Posterior cingulate gyrus (tissue), 11 donors: ENCODE measurements around the gene ADSS1.
A peak's percentile ranks its signal among the peaks of the same experiment; 100 is the strongest.

ENCODE experiments used
- DNase-seq, 10 donors: peaks; one replicate each; pipeline versions ENCODE4 v3.0.0 to v3.0.0-alpha.2; 2020 to 2021; ENCODE audit warnings: mixed read lengths in 3 of 10
- intact Hi-C: fragments of 100-400 bp; cut with DNase I; formaldehyde crosslinking; loops from one replicate; pipeline ENCODE4 v1.15.1; 2023

The ADSS1 gene

GRCh38 chr14:104712881-104713734 lies 10.9 kb upstream of the ADSS1 start:
- intact Hi-C loops = no loop called here
- no peak for DNase-seq

GRCh38 chr14:104714066-104714465 lies 10.0 kb upstream of the ADSS1 start:
- intact Hi-C loops = no loop called here
- DNase-seq = no peak

DNA sequence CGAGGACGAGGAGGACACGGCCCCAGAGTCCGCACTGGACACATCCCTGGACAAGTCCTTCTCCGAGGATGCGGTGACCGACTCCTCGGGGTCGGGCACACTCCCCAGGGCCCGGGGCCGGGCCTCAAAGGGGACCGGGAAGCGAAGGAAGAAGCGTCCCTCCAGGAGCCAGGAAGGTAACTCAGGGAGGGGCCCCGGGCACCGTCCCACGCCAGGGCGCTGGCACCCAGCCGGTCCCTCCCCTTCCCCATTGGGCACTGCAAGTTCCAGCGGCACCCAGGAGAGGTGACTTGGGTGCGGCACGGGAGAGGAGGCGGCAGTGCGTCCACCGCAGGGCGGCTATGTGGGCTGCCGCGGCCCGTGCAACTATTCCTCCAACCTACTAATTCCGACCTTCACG lies 9.3 kb upstream of the ADSS1 start:
- intact Hi-C loops = no loop called here
- no peak for DNase-seq

GRCh38 chr14:104715416-104715815 lies 8.6 kb upstream of the ADSS1 start:
- intact Hi-C loops = no loop called here
- DNase-seq = no peak

- DNase-seq = no peak
- intact Hi-C loops = no loop called here
Measured at GRCh38 chr14:104715871-104716270, 8.2 kb upstream of the ADSS1 start.

GRCh38 chr14:104717137-104717536 lies 6.9 kb upstream of the ADSS1 start:
- DNase-seq = no peak
- intact Hi-C loops = no loop called here

GRCh38 chr14:104717646-104718045 lies 6.4 kb upstream of the ADSS1 start:
- DNase-seq = no peak
- intact Hi-C loops = no loop called here

- no peak for DNase-seq
- intact Hi-C loops = no loop called here
Measured at GRCh38 chr14:104718147-104718546, 5.9 kb upstream of the ADSS1 start.

GRCh38 chr14:104718871-104719270 lies 5.2 kb upstream of the ADSS1 start:
- intact Hi-C loops = no loop called here
- no peak for DNase-seq

DNA sequence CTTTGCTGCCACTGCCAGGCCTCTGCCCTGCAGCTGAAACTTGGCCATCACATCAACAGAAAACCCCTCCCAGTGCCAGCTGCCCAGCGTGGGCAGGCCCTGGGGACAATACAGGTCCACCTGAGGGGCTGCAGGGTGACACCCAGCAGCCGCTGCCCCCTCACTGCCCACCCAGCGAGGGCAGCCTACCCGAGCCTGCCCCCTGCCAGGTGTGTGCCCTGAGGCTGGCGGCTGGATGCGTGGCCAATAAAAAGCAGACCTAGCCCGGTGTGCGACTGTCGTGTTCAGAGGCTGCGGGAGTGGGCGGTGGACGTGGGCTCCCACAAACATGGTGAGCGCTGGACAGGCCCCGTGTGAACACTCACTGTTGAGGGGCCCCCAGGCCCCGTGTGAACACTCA lies 4.7 kb upstream of the ADSS1 start:
- no peak for DNase-seq
- intact Hi-C loops = no loop called here

DNA sequence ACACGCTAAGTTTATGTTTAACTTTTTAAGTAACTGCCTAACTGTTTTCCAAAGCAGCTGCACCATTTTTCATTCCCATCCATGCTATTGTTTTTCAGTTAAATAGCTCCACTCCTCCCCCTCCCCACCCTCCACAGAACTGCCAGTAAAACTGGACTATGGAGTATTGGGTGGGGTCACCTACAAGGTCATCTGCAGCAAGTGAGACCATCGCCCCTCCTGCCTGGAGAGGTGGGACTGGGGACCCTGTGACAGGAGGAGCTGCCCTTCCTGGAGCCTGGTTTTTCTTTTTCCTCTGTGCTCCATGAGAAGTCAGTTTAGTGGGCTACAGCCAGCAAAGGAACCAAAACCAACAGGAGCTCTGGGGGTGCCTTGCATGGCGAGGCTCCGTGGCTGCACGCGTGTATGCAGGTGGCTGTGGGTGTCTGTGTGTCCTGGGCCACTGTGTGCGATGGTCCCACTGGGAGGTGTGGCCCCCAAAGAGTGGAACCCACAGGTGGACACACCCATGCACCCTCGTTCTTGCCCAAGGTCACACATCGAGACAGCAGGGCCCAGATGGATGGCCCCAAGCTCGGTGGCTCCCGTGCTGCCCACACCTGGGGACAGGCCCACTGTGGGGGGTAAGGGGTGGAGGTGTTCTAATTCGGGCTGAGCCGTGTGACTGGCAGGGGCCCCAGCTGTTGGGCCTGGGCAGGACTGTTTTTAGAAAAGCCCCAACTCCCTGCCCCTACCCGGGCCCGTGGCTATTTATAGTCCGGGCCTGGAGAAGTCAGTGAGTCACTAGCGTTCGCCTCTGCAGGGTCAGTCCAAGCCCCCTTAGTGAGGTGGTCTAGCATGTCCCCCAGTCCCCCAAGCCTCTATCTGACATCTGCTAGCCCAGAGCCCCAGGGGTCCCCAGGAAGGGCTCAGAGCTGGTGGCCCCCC lies 2.3 kb upstream of the ADSS1 start:
- intact Hi-C loops = no loop called here
- DNase-seq = no peak

DNA sequence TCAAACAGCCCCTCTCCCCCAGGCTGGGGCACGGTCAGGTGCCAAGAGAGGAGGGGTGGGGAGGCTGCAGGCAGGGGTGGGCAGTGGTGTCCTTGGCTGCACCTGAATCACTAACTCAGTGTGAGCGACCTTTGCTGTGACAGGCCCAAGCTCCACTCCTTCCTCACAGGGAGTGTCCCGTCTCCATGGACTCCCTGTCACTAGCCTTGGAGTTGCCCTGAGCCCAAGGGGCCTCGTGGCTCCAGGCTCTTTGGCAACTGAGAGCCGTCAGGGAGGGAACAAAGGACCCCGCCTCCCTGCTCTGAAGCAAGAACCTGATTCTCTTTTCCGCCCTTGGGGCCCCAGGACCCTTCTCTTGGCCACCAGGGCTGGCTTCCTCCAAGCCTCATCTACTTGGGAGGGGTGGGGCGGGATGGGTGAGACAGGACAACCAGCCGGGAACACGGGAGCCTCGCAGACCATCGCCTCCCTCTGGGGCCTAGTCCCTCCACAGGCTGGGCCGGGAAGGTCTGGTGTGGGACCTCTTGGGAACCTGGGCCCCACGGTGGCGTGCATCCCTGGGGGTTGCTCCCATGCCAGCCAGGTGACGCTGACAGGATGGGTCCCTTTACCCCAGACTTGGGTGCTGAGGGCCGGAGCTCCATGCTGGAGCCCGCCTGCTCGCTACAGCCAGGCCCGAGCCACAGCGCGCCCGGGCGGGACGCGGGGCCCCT lies 935 bp upstream of the ADSS1 start:
- no peak for DNase-seq
- intact Hi-C loops = no loop called here

GRCh38 chr14:104724407-104724980 lies 465 bp downstream of the ADSS1 start:
- no peak for DNase-seq
- intact Hi-C loops = no loop called here

DNA sequence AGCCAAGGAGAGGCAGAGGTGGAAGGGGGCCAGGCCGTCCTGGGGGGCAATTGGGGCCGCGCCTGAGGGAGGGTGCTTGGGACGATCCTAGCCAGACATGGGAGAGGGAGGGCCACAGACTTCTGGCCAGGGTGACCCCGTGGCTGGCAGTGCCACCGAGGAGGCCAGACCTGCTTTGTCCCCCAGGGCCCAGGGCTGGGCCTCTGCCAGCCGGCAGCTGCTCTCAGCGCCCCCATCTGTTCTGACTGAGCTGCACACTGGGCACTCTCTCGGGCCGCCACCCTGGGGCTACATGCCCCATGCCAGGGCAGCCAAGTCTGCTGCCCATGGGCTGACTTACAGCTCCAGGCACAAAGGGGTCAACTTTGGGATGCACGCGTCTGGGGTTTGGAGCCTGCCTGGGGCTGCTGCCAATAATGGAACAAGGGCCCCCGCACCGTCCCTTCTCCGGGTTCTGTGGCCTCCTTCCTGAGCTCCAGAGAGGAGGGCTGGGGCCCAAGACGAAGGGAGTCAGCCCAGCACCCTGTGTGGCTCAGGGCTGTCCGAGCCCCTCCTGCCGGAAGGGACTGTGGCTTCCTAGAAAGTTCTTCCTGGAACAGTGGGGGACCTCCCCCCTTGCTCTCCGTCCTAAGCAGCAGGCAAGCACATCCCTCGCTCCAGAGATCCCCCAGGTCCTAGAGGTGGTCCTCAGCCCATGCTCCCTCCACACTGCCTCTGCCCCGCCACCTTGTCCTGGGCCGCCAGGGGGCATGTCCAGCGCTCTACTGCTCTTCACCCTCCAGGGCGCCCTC lies 1.1 kb downstream of the ADSS1 start:
- intact Hi-C loops = no loop called here
- DNase-seq = peak in 4 of 10 donors; percentile 35 to 92 (median 43)

GRCh38 chr14:104725772-104726548 lies 1.9 kb downstream of the ADSS1 start:
- DNase-seq = no peak

GRCh38 chr14:104726600-104727451 lies 2.8 kb downstream of the ADSS1 start:
- intact Hi-C loops = no loop called here
- no peak for DNase-seq

More at GRCh38 chr14:104725772-104726548, 1.9 kb downstream of the ADSS1 start:
- intact Hi-C loops = no loop called here

- no peak for DNase-seq
- intact Hi-C loops = no loop called here
Measured at GRCh38 chr14:104728631-104729030, 4.6 kb downstream of the ADSS1 start.
